ENCODE results near the gene STX4. TPM values are rescaled to one million over a fixed set of nuclear protein-coding genes. Genes with fewer than 3 reads are reported as not detected.

The STX4 gene
- total RNA-seq, 1 donor from 2014 or later, result 6.6 TPM

- H3K4me1 Mint-ChIP-seq, result peaks cover 3% of the 10 kb centered on the region
- Histone ChIP-seq H3K4me1 (no peaks in the 10 kb centered on the region), H3K27ac (no peak overlapping the region), H3K4me2 (no peak overlapping the region), H3K9ac (no peak overlapping the region), H3K79me2 (ENCODE audit: low read depth) (peaks cover 14% of the 10 kb centered on the region), H3K27me3 (no peaks in the 10 kb centered on the region), H3K4me3 (no peak overlapping the region), H2AFZ (replicated peaks) (no peak overlapping the region), H3K36me3 (no peaks in the 10 kb centered on the region), H4K20me1 (ENCODE audit: low read depth) (peaks cover 27% of the 10 kb centered on the region), H3K9me3 (ENCODE audit: low read depth) (no peaks in the 10 kb centered on the region), H3F3A (ENCODE audit: low read depth) (no peaks in the 10 kb centered on the region)
- H3K27ac Mint-ChIP-seq, result no peak overlapping the region
- H3K36me3 Mint-ChIP-seq, result peaks cover 22% of the 10 kb centered on the region
- H3K27me3 Mint-ChIP-seq (ENCODE audit: insufficient read depth, low read depth), result peaks cover 6% of the 10 kb centered on the region
- TF ChIP-seq EZH2phosphoT487 (IDR thresholded peaks at IDR 0.05), result no peak
- no peak for TF ChIP-seq EZH2 (IDR thresholded peaks at IDR 0.05)
- H3K9me3 Mint-ChIP-seq, result no peaks in the 10 kb centered on the region
- H3K4me3 Mint-ChIP-seq, result no peak overlapping the region
- no peak for DNase-seq (ENCODE audit: low spot score)
Observed at GRCh38 chr16:31061126-31061812, 27.9 kb downstream of the STX4 start.

- no peak for DNase-seq (ENCODE audit: low spot score)
- H3K79me2 ChIP-seq (ENCODE audit: low read depth), result peaks cover 20% of the 10 kb centered on the region
Observed at GRCh38 chr16:31061813-31062440, 28.6 kb downstream of the STX4 start.

GRCh38 chr16:31063495-31063842, 30.1 kb downstream of the STX4 start:
- H3K4me2 ChIP-seq, result no peak overlapping the region
- Mint-ChIP-seq H3K27ac (no peak overlapping the region), H3K4me3 (no peak overlapping the region), H3K36me3 (peaks cover 26% of the 10 kb centered on the region), H3K27me3 (ENCODE audit: insufficient read depth, low read depth) (peaks cover 8% of the 10 kb centered on the region), H3K9me3 (no peaks in the 10 kb centered on the region), H3K4me1 (peaks cover 3% of the 10 kb centered on the region)
- H3K27ac ChIP-seq, result no peak overlapping the region
- no peak overlapping the region for H3K4me3 ChIP-seq
- no peaks in the 10 kb centered on the region for H3F3A ChIP-seq (ENCODE audit: low read depth)
- DNase-seq (ENCODE audit: low spot score), result no peak
- TF ChIP-seq EZH2 (IDR thresholded peaks at IDR 0.05), result no peak
- TF ChIP-seq CTCF (IDR thresholded peaks at IDR 0.05), result no peak
- TF ChIP-seq EZH2phosphoT487 (IDR thresholded peaks at IDR 0.05), result no peak
- H3K36me3 ChIP-seq, result no peaks in the 10 kb centered on the region
- H3K27me3 ChIP-seq, result no peaks in the 10 kb centered on the region
- peaks cover 45% of the 10 kb centered on the region for H4K20me1 ChIP-seq (ENCODE audit: low read depth)
- no peak overlapping the region for H2AFZ ChIP-seq (replicated peaks)
- H3K79me2 ChIP-seq (ENCODE audit: low read depth), result peaks cover 34% of the 10 kb centered on the region
- H3K4me1 ChIP-seq, result no peaks in the 10 kb centered on the region
- no peaks in the 10 kb centered on the region for H3K9me3 ChIP-seq (ENCODE audit: low read depth)
- no peak overlapping the region for H3K9ac ChIP-seq

More at GRCh38 chr16:31061813-31062440, 28.6 kb downstream of the STX4 start:
- Mint-ChIP-seq H3K4me3 (no peak overlapping the region), H3K9me3 (no peaks in the 10 kb centered on the region), H3K4me1 (peaks cover 3% of the 10 kb centered on the region), H3K27me3 (ENCODE audit: insufficient read depth, low read depth) (peaks cover 4% of the 10 kb centered on the region), H3K27ac (no peak overlapping the region), H3K36me3 (peaks cover 26% of the 10 kb centered on the region)
- no peaks in the 10 kb centered on the region for H3K4me1 ChIP-seq
- H3K36me3 ChIP-seq, result no peaks in the 10 kb centered on the region
- no peaks in the 10 kb centered on the region for H3K27me3 ChIP-seq
- no peak overlapping the region for H2AFZ ChIP-seq (replicated peaks)
- no peak overlapping the region for H3K27ac ChIP-seq
- H4K20me1 ChIP-seq (ENCODE audit: low read depth), result peaks cover 33% of the 10 kb centered on the region
- H3K4me3 ChIP-seq, result no peak overlapping the region
- H3K4me2 ChIP-seq, result no peak overlapping the region
- no peaks in the 10 kb centered on the region for H3F3A ChIP-seq (ENCODE audit: low read depth)
- H3K9ac ChIP-seq, result no peak overlapping the region
- H3K9me3 ChIP-seq (ENCODE audit: low read depth), result no peaks in the 10 kb centered on the region
- TF ChIP-seq CTCF (IDR thresholded peaks at IDR 0.05) (no peak), EZH2 (IDR thresholded peaks at IDR 0.05) (no peak), EZH2phosphoT487 (IDR thresholded peaks at IDR 0.05) (no peak)
